Measurements from ENCODE around the gene TAS2R50.
"Not testable (repeated sequence)": the region's sequence is repeated elsewhere in the genome, so short reads cannot be mapped to it uniquely, and the experiment has no call there.

The TAS2R50 gene

GRCh38 chr12:10986812-10987211 lies at the start of gene TAS2R50:
TSS of gene TAS2R50 (minus strand) at chr12:10986912. CDS start at chr12:10986860, 52 bp downstream.
- DNase-seq (ENCODE audit: low read depth in 2 of 2) = no peak

DNA sequence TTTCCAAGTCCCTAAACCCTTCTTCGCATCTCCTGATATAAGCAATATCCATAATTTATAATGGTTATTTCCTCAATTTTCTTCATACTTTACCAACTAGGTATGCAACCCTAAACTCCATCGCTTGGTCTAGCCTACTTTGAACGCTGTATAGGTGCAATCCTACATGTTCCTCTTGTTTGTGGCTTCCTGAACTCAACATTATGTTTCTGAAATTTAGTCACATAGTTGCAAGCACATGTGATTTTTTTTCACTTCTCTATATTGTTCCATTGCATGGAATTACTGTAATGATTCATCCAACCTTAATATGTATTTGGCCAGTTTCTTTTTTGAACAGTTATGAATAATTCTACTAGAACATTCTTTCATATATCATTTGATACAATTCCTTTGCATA lies 47.2 kb upstream of the TAS2R50 start:
- DNase-seq (ENCODE audit: low read depth in 2 of 2) = not testable (repeated sequence)

- DNase-seq (ENCODE audit: low read depth in 2 of 2) = no peak
Measured at GRCh38 chr12:11031307-11031706, 44.6 kb upstream of the TAS2R50 start, which contains the start of gene TAS2R31. TSS of gene TAS2R31 (minus strand) at chr12:11031407. CDS start at chr12:11031335, 72 bp downstream.

DNA sequence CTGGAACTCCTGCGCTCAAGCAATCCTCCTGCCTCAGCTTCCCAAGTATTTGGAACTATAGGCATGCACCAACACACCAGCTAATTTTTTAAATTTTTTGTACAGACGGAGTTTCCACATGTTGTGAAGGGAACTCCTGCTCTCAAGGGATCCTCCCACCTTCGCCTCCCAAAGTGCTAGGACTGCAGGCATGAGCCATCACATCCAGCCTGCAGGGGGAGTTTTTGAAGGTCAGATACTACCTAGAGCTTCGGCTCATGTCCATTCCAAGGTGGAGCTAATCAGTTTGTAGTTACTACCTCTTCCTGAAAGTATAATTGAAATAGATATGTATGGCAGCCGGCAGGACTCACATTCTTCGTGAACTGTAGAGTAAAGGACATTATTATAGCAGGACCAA lies 39.4 kb upstream of the TAS2R50 start:
- DNase-seq (ENCODE audit: low read depth in 2 of 2) = no peak

DNA sequence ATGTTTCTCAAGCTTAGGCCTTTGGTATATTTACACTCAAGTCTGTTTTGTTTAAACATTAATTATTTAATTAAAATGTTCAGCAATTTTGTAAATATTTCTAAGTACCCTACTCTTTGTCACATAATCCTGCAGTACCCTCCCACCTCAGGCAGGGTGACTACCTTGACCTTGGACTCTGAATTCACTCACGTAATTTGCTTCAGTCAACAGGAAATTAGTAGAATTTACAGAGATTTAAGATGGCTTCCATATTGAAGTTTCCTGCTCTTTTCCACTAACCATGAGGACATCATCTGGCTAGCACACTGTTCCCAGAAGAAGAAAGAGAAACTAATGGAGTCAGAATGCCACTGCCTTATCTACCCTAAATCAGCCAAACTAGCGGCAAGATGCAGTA lies 36.7 kb upstream of the TAS2R50 start:
- DNase-seq (ENCODE audit: low read depth in 2 of 2) = no peak

- DNase-seq (ENCODE audit: low read depth in 2 of 2) = no peak
Measured at GRCh38 chr12:11022520-11022919, 35.8 kb upstream of the TAS2R50 start, which contains the start of gene TAS2R19. TSS of gene TAS2R19 (minus strand) at chr12:11022620. CDS start at chr12:11022571, 49 bp downstream.

GRCh38 chr12:11016937-11017336 lies 30.2 kb upstream of the TAS2R50 start:
- no peak for DNase-seq (ENCODE audit: low read depth in 2 of 2)

GRCh38 chr12:11015775-11016430 lies 29.2 kb upstream of the TAS2R50 start:
- no peak for DNase-seq (ENCODE audit: low read depth in 2 of 2)

- no peak for DNase-seq (ENCODE audit: low read depth in 2 of 2)
Measured at GRCh38 chr12:11014234-11014633, 27.5 kb upstream of the TAS2R50 start.

GRCh38 chr12:11007608-11008007 lies 20.9 kb upstream of the TAS2R50 start:
- DNase-seq (ENCODE audit: low read depth in 2 of 2) = no peak

DNA sequence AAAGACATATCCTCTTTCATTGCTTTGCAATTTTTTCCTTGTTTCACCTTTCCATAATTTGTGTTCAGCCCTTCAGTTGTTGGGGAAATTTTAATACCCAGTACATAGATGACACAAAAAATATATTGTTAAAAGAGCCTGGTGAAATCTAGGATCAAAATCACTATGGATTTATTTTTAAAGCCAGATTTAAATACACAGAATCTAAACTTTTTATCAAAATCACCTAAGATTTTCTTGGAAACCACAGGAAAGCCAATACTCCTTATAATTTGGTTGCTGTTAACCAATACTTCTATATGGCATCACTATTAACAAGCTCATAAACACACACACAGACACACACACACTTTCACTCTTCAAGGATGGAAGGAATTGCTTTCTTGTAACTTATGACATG lies 11.5 kb upstream of the TAS2R50 start, which contains the start of gene TAS2R20:
Gene TAS2R20, minus strand, starts transcription at position 101 of the 400 bp plus-strand sequence. CDS start 429 bp downstream, outside the sequence.
- DNase-seq (ENCODE audit: low read depth in 2 of 2) = no peak

- DNase-seq (ENCODE audit: low read depth in 2 of 2) = no peak
Measured at GRCh38 chr12:10994307-10994706, 7.6 kb upstream of the TAS2R50 start.

DNA sequence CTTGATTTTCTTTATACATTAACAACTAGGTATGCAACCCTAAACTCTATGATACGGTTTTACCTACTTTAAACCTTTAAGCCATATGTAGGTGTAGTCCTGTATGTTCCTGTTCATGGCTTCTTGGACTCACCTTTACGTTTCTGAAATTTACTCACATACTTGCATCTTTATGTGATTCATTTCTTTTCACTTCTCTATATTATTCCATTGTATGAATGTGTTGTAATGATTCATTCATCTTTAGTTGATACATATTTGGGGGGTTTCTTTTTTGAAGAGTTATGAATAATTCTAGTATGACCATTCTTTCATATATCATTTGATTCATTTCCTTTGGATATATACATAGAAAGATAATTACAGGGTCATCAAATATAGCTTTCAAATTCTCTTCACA lies 2.4 kb upstream of the TAS2R50 start:
- DNase-seq (ENCODE audit: low read depth in 2 of 2) = no peak

DNA sequence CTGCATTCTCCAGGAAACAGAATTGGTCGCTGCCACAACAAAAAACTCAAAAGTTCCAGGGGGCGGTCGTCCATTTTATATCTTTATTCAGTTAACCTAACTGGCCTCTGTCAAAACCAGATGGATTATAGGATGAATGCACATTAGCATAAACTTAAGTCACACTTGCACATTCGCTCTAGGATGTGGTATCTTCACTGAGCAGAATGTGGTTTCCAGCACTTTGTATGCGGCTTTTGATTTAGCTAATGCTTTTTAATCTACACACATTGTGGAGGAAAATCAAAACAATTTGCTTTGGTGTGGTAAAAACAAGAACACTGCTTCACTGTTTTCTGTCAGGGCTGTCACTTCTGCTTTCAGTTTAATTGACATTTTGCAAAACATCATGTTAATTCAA lies 4.5 kb downstream of the TAS2R50 start:
- no peak for DNase-seq (ENCODE audit: low read depth in 2 of 2)

- no peak for DNase-seq (ENCODE audit: low read depth in 2 of 2)
Measured at GRCh38 chr12:10974965-10975364, 11.7 kb downstream of the TAS2R50 start.

DNA sequence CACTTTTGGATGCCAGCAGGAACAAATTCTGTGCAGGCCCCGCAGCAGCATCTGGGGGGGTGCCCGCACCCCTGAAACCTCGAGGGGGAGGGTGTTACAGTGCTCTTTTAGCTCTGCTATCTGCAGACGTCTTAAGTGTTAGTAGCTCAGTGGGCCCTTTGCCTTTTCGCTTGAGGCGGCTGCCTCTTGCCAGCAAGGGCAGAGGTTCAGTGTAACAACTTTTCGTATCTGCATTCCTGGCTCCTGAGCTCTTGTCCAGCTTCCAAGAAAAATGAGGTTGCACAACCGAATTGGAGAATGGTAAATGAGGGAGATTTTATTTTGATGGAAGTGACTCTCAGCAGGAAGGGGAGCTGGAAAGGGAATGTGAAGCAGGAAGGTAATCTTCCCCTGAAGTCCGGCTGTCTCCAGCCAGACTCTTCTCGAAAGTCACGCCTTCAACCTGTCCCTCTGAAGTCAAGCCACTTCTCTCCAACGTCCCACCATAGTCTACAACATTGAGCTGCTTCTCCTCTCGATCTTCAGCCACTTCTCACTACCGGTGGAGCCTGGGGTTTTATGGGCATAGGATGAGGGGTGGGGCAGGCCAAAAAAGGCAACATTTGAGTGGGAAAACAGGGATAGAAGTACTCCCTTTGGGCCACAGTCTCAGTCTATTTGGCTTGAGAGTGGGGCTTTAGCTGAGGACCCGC lies 17.8 kb downstream of the TAS2R50 start:
- no peak for DNase-seq (ENCODE audit: low read depth in 2 of 2)

- no peak for DNase-seq (ENCODE audit: low read depth in 2 of 2)
Measured at GRCh38 chr12:10967409-10967808, 19.3 kb downstream of the TAS2R50 start.

- DNase-seq (ENCODE audit: low read depth in 2 of 2) = no peak
Measured at GRCh38 chr12:10966314-10966713, 20.4 kb downstream of the TAS2R50 start.

GRCh38 chr12:10965476-10965875 lies 21.2 kb downstream of the TAS2R50 start:
- DNase-seq (ENCODE audit: low read depth in 2 of 2) = no peak

- no peak for DNase-seq (ENCODE audit: low read depth in 2 of 2)
Measured at GRCh38 chr12:10960211-10960610, 26.5 kb downstream of the TAS2R50 start.

- no peak for DNase-seq (ENCODE audit: low read depth in 2 of 2)
Measured at GRCh38 chr12:10959804-10960203, 26.9 kb downstream of the TAS2R50 start.

DNA sequence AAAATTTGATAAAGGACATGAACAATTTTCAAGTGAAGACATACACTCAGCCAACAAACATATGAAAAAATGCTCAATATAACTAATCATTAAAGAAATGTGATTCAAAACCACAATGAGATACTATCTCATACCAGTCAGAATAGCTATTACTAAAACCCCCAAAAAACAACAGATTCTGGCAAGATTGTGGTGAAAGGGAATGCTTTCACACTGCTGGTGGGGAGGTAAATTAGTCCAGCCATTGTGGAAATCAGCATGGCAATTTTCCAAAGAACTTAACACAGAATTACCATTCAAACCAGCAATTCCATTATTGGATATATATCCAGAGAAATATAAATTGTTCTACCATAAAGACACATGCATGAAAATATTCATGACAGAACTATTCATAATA lies 29.0 kb downstream of the TAS2R50 start:
- no peak for DNase-seq (ENCODE audit: low read depth in 2 of 2)

GRCh38 chr12:10956085-10956484 lies 30.6 kb downstream of the TAS2R50 start:
- DNase-seq (ENCODE audit: low read depth in 2 of 2) = no peak
